ENCODE data around the gene SCNM1. TPM values are rescaled to one million over a fixed set of nuclear protein-coding genes. Genes with fewer than 3 reads are reported as not detected.

SCNM1 gene
- 18.6 and 29.1 TPM in 2 replicates for total RNA-seq

GRCh38 chr1:151165738-151166504, at the start of gene SCNM1, which contains the start of gene LYSMD1:
TSS of gene SCNM1 (plus strand) at chr1:151166144. CDS start at chr1:151166153, 9 bp downstream.
TSS of gene LYSMD1 (minus strand) at chr1:151165902. CDS start at chr1:151165258, 644 bp downstream.

GRCh38 chr1:151146412-151147131, 19.4 kb upstream of the SCNM1 start, which contains the start of gene SEMA6C:
TSS of gene SEMA6C (minus strand) at chr1:151146631. CDS start at chr1:151142621, 4,010 bp downstream.

GRCh38 chr1:151156515-151156819, 9.5 kb upstream of the SCNM1 start, which contains the start of gene TNFAIP8L2:
TSS of gene TNFAIP8L2 (plus strand) at chr1:151156649. CDS start at chr1:151158698, 2,049 bp downstream.

GRCh38 chr1:151175863-151176262, 9.9 kb downstream of the SCNM1 start, which contains the start of gene TMOD4:
TSS of gene TMOD4 (minus strand) at chr1:151175981. CDS start at chr1:151174875, 1,106 bp downstream.

GRCh38 chr1:151189637-151190445, 23.9 kb downstream of the SCNM1 start, which contains the start of gene VPS72:
TSS of gene VPS72 (minus strand) at chr1:151190197. CDS start at chr1:151190121, 76 bp downstream.

GRCh38 chr1:151198254-151199127, 32.5 kb downstream of the SCNM1 start, which contains the start of gene PIP5K1A:
TSS of gene PIP5K1A (plus strand) at chr1:151198552. CDS start at chr1:151198997, 445 bp downstream.

Other genes starting within 250 kb of the SCNM1 start
- gene SETDB1, start 239.8 kb upstream of the SCNM1 start, total RNA-seq, result 15.1 and 16.7 TPM in 2 replicates
- gene CERS2, start 191.3 kb upstream of the SCNM1 start, total RNA-seq, result 113 and 140 TPM in 2 replicates
- gene ANXA9, start 183.9 kb upstream of the SCNM1 start, total RNA-seq, result 1.2 and 1.4 TPM in 2 replicates
- gene MINDY1, start 159.2 kb upstream of the SCNM1 start, total RNA-seq, result 12.9 and 17.9 TPM in 2 replicates
- 4.4 and 6.6 TPM in 2 replicates for gene PRUNE1, start 157.7 kb upstream of the SCNM1 start, total RNA-seq
- not detected in 2 replicates for gene BNIPL, start 129.6 kb upstream of the SCNM1 start, total RNA-seq
- gene C1orf56, start 118.4 kb upstream of the SCNM1 start, total RNA-seq, result 1.9 and 2.6 TPM in 2 replicates
- 34.0 and 42.4 TPM in 2 replicates for gene CDC42SE1, start 106.5 kb upstream of the SCNM1 start, total RNA-seq
- 11.5 and 13.5 TPM in 2 replicates for gene MLLT11, start 105.7 kb upstream of the SCNM1 start, total RNA-seq
- 11.9 and 14.4 TPM in 2 replicates for gene GABPB2, start 95.4 kb upstream of the SCNM1 start, total RNA-seq
- gene SEMA6C, start 19.5 kb upstream of the SCNM1 start, total RNA-seq, result 1.4 and 3.4 TPM in 2 replicates
- gene TNFAIP8L2, start 9.5 kb upstream of the SCNM1 start, total RNA-seq, result not detected in 2 replicates
- 4.9 and 8.3 TPM in 2 replicates for gene LYSMD1, start 242 bp upstream of the SCNM1 start, total RNA-seq
- gene TMOD4, start 9.8 kb downstream of the SCNM1 start, total RNA-seq, result not detected in 2 replicates
- 47.3 and 58.8 TPM in 2 replicates for gene VPS72, start 24.1 kb downstream of the SCNM1 start, total RNA-seq
- gene PIP5K1A, start 32.4 kb downstream of the SCNM1 start, total RNA-seq, result 55.3 and 69.5 TPM in 2 replicates
- 235 and 269 TPM in 2 replicates for gene PSMD4, start 88.6 kb downstream of the SCNM1 start, total RNA-seq
- gene ZNF687, start 116.2 kb downstream of the SCNM1 start, total RNA-seq, result 15.1 and 24.5 TPM in 2 replicates
- gene PI4KB, start 161.3 kb downstream of the SCNM1 start, total RNA-seq, result 78.7 and 82.9 TPM in 2 replicates
- gene RFX5, start 181.1 kb downstream of the SCNM1 start, total RNA-seq, result 49.0 and 49.4 TPM in 2 replicates
- 49.6 and 53.0 TPM in 2 replicates for gene SELENBP1, start 206.6 kb downstream of the SCNM1 start, total RNA-seq
- 401 and 482 TPM in 2 replicates for gene PSMB4, start 233.4 kb downstream of the SCNM1 start, total RNA-seq

All from myometrial cell (primary cell).